Activated T-cell treated with anti-CD3 and anti-CD28 coated beads for 24 hours (primary cell): ENCODE results near the gene RANBP3.
"Not testable (repeated sequence)": the region's sequence is repeated elsewhere in the genome, so short reads cannot be mapped to it uniquely, and the experiment has no call there.

Source experiments
- DNase-seq: peaks from one replicate; pipeline ENCODE4 v3.0.0-alpha.2; 2020; ENCODE audit warnings: low read depth

RANBP3 gene

GRCh38 chr19:5977785-5978605, at the start of gene RANBP3:
RANBP3 (minus strand) TSS chr19:5978140; CDS start chr19:5978082, 58 bp downstream.
- peak; percentile 96 for DNase-seq

GRCh38 chr19:6026390-6027227, 48.7 kb upstream of the RANBP3 start:
- no peak for DNase-seq

GRCh38 chr19:6024756-6025155, 46.8 kb upstream of the RANBP3 start:
- not testable (repeated sequence) for DNase-seq

- DNase-seq, result no peak
These were observed 46.0 kb upstream of the RANBP3 start for GRCh38 chr19:6023936-6024335.

- no peak for DNase-seq
These were observed 45.2 kb upstream of the RANBP3 start for GRCh38 chr19:6023085-6023682.

- DNase-seq, result no peak
These were observed 44.7 kb upstream of the RANBP3 start for GRCh38 chr19:6022570-6023064.

- DNase-seq, result peak; percentile 74
These were observed 44.1 kb upstream of the RANBP3 start for GRCh38 chr19:6021878-6022569.

- no peak for DNase-seq
These were observed 43.2 kb upstream of the RANBP3 start for GRCh38 chr19:6020972-6021805.

GRCh38 chr19:6020166-6020882, 42.4 kb upstream of the RANBP3 start:
- no peak for DNase-seq

GRCh38 chr19:6018786-6019185, 40.8 kb upstream of the RANBP3 start:
- DNase-seq, result no peak

- DNase-seq, result no peak
These were observed 39.6 kb upstream of the RANBP3 start for GRCh38 chr19:6017576-6017975.

- DNase-seq, result no peak
These were observed 38.1 kb upstream of the RANBP3 start for GRCh38 chr19:6015841-6016545.

GRCh38 chr19:6014551-6015135, 36.7 kb upstream of the RANBP3 start:
- DNase-seq, result no peak

- no peak for DNase-seq
These were observed 34.7 kb upstream of the RANBP3 start for GRCh38 chr19:6012426-6013170.

GRCh38 chr19:6011794-6012193, 33.9 kb upstream of the RANBP3 start:
- DNase-seq, result no peak

- no peak for DNase-seq
These were observed 33.3 kb upstream of the RANBP3 start for GRCh38 chr19:6011206-6011605.

GRCh38 chr19:6010107-6010506, 32.2 kb upstream of the RANBP3 start:
- no peak for DNase-seq

GRCh38 chr19:6007866-6008265, 29.9 kb upstream of the RANBP3 start:
- DNase-seq, result no peak

- DNase-seq, result no peak
These were observed 29.0 kb upstream of the RANBP3 start for GRCh38 chr19:6006896-6007295.
